8988T (cell line): ENCODE measurements around the gene MED27.

Source experiments
- DNase-seq: peaks from one replicate; pipeline ENCODE4 v3.0.0; 2011

MED27 gene

DNA sequence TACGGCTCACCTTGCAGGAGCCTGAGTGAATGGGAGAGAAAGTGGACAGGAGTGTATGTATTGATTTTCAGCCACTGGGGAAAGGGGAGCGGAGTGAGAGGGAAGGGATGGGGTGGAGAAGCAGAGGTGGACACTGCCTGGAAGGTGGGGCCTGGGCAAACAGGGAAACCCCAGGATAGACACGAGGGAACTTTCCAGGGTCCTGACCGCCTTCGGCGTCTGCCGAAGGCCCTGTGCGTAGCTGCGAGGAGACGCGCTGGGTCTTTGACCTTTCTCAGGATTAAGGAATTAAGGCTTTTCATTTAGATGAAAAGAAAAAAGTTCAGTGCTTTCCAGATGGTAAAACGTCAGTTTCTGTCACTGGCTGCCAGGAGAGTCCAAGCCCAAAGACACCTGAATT is 205.2 kb downstream of the MED27 start:
- DNase-seq, result no peak

DNA sequence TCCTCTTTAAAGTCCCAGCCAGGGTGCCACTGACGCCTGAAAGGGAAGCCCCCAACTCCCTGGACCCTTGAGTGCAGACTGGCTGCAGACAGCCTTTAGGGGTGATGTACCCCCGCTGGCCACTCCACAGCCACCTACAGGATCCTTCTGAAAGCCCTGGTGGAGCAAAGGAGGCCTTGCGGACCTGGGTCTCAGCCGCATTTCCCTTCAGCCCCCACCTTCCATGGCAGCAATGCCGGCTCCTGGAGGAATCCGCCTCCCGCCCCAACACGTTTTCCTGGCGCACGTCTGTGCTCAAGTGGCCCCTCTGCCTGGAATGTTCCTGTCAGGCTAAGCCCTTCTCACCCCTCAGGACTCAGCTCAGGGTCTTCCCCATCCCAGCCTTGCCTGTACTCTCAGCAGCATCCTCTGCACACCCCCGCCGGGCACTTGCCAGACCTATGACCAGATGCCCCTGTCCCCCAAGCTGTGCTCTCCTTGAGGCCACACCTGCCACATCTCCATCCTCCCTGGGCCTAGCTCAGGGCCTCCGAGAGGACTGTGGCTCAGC is 205.7 kb downstream of the MED27 start:
- no peak for DNase-seq

DNA sequence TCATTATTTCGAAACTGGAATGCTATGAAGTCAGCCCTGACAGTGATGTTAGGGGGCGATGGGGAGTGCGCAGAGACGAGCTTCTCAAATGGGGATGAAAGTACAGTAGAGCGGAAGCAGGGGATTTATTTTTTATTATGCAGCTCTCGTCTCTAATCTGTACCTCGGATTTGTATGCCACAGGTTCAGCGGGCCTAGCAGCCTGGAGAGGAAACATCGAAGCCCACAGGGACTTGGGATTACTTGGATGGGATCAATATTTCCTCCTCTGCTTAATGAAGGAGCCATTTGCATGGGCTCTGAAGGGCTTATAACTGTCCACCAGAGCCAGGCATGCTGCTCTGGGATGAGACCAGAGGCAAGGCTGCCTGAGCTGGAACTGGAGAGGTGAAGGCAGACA is 206.3 kb downstream of the MED27 start:
- DNase-seq, result no peak

DNA sequence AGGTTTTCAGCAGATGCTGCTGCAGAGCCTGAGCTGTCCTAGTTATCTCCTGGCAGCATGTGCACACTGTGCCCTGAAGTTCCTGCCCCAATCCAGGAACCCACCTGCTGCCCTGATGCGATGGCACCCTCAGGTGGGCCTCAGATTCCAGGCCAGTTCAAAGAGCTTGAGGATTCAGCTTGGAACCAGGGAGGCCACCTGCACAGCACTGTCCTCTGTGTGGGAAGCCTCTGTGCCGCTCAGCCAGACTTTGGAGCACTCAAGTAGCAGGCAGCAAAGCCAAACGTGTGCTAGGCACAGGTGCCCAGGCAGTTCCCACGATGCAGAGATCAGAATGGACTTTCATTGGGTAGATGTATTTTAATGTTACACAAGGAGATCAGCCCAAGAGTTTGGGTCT is 207.0 kb downstream of the MED27 start:
- DNase-seq, result no peak

DNA sequence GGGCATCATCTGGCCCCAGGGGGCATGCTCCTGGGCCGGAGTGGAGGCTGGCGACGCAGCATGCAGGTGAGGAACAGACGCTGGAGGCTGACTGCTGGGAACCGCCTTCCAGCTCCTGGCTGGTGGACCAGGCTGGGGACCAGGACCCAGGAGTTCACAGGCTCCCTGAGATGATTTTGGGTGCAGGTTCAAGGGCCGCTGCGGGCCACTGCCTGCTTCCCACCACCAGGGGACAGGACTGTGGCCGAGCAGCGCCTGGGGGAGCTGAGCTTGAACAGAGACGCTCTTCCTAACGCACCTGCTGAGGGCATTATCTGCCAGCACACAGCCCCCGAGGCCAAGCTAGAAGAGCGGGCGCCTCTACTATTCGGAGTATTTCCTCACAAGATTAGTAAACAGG is 207.7 kb downstream of the MED27 start:
- DNase-seq, result peak; percentile 56

DNA sequence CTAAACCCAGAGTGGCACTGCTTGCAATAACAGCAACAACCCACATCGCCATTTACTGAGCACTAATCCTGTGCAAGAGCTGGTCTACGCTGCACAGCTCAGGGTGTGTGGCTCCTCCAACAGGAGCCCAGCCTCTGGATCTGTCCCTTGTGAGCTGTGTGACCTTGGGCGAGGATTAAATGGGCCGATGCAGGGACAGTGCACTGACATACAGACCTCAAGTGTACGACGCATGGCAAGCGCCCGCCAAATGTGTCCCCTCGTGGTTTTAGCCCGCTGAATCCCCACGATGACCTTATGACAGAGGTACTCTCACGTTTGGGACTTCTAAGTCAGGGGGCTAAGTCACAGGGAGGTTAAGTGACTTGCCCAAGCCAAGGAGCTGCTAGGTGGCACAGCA is 209.5 kb downstream of the MED27 start:
- no peak for DNase-seq

DNA sequence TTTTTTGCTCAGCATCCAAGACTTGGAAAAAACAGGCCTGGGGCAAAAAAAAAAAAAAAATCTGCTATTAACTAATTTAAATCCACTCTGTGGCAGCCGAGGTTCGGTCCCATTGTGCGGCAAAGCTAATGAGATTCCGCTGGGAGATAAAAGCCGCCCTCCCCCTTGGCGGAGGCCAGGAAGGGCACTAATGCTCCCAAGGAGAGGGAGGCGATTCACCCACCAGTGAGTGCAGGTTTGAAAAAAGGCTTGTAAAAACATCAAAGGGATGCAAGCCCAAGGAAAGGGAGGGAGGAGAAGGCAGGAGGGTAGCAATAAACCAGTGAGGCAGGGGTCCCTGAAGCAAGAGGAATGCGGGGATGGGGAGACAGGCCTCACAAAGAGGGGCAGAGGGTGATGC is 210.3 kb downstream of the MED27 start:
- no peak for DNase-seq

DNA sequence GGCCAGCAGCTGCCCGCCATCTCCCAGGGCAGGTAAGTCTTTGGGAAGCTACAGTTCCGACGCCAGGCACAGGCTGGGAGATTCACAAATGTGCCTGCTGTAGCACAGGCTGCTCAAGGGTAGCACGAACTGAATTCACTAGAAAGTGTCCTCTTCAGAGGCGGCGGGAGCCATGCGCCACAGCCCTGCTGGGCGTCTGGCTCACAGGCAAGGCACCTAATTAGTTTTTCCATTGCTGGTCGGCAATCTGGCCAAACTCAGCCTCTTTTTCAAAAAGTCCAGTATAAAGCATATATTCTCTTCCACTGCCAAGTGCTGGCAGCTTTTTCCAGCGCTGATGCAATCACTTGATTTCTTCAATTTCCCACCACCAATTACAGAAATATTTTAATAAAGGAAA is 210.9 kb downstream of the MED27 start:
- no peak for DNase-seq

DNA sequence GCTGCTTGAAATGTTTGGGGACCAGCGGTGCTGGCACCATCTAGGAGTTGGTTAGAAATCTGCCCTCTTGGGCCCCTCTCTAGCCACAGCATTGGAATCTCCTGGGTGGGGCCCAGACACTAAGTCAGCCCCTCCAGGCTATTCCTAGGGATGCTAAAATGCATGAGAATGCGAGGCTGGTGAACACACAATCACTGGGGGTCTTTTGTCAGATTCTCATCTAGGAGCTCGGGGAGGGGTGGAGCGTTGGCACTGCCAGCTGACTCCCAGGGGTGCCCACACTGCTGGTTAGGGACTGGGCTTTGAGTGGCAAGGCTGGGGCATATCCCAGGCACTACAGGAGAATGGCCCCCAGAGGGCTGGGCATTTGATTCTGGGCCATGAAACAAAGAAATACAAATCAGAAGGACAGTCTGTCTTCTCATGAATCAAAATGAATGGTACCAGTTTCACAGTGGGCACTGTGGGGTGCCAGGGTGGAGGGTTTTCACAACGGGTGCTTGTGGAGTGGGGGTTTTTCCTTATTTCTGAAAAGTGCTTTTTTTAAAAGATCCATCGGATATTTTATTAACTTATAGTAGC is 212.0 kb downstream of the MED27 start:
- no peak for DNase-seq

DNA sequence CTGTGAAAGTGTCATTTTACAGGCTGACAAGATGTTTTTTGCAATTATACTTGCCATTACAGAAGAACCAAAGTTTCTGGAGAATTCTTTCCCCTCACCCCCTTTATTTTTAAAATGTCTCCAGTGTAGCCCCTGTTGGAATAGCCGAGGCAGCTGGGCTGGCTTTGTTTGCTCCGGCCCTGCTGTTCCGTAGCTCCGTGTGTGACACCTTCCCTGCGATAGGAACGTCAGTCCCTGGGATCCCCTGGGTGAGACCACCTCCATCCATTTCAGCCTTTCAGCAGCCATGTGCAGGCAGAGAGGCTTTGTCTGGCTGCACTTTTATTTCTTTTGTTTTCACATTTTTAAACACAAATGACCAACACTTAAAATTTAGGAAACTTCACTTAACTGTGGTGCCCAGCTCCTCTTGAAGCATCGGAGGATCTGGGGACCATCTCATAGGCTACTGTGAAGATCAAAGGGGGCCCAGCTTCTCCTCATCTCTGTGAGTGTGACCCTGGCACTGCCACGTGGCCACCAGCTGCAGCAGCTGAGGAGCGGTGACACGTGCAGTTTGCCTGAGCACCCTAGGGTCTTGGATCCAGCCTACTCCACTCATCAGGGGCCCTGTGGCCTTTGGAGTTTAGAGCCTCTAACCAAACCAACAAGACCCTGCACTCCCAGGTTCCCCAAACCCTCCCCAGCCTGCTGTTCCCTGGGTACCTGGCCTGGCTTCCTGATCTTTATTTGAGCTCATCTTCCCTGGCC is 214.0 kb downstream of the MED27 start:
- DNase-seq, result no peak

DNA sequence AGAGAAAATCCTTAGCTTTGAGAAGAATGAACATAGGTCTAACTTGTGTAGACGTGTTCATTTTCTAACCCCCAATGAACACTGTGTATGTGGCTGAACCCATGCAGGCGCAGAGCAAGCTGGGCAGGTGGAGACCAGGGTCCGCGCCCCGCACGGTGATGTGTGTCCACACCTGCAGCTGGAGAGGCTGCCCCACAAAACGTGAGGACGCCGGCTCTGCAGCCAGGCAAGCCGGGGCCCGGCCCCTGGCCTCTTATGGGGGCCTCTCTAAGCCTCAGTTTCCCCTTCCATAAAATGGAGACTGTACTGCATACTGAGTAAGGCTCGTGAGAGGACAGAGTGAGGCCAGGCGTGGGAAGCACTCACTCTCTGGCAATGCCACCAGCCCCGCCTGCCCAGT is 215.1 kb downstream of the MED27 start:
- no peak for DNase-seq

DNA sequence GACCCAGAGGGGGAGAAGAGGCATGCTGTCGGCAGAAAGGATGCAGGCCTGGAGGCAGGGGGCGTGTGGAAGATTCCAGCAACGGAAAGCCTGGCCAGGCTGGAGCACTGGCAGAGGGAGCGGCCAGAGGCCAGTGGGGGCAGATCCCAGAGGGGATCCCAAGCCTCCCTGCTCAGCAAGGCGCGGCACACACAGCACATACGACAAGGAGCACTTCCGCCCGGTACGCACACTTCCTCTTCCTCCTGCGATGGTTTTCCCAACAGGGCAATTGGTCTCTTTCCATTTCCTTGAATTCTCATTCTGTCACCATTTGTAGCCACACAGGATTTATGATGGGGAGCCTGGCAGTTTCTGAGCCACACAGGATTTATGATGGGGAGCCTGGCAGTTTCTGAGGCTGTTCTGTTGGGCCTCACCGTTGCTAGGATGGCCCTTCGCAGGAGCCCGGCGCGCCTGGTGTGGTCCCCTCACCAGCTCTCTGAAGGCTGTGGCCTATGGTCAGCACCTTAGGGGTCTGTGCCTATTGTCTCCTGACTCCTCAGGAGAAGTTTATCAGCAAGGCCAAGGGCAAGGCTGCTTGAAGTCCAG is 216.3 kb downstream of the MED27 start:
- DNase-seq, result no peak

DNA sequence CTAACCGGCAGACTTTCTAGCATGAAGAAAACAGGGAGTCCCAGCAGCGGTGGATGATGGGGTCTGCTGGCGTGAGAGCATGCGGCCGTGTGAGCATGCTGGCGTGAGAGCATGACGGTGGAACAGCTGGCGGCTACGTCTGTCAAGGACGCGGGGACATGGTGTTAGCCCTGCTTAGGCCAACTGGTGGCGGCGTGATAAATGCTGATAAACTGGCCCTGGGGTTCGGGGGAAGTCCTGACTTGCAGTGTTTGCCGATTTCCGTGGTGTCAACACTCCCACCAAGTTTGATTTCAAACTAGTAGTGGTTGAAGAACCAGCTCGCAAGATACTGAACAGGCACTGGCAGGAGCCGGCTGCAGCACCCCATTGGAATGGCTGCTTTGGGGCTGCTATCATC is 217.4 kb downstream of the MED27 start:
- no peak for DNase-seq

DNA sequence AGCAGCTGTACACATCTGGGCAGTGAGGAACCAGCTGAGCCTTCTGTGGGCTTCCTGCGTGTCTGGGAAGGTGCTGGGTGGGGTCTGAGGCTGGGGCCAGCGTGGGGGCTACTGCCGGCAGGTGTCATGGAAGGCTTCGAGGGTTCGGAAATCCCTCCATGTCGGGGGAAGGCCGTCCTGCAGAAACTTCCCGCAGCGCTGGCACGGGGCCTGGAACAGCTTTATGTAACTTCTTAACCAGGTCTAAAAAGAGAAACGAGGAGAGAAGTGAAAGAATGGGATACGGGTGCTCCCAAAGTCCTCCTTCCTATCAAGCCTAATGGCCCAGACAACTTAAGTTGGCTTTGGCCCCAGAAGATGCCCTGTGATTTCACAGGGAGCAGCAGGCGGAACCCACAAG is 219.2 kb downstream of the MED27 start:
- no peak for DNase-seq

DNA sequence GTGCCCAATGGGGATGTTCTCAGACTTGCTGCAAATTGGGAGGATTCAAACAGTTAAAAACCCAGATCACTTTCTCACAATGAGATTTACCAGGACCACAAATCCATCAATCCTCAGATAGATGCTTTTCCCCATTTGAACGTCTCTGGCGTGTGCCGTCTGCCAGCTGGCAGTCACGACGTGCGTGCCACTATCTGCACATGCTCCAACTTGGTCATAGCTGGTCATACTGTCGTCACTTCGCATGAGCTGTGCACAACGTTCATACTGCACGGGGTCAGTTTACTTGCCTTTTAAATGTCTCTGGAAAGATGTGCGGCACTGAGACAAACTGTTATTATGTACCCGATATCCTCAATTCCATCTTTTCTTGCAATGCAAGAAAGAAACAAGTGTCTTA is 221.5 kb downstream of the MED27 start:
- DNase-seq, result no peak

DNA sequence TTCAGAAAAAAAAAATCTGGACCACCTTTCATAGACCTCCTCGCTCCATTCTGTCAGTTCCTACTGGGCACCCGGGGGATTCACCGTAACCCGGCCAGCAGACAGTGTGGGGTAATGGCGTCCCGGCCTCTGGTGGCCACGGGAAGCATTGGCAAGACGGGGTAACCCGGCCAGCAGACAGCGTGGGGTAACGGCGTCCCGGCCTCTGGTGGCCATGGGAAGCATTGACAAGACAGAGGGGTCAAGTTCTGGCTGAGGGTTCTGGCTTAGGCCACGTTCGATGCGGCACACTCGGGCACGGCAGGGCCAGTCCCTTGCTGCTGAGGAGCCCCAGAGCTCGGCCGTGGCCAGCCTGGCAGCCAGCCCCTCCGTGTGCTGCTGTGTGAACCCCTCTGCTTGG is 223.6 kb downstream of the MED27 start:
- DNase-seq, result peak; percentile 64

DNA sequence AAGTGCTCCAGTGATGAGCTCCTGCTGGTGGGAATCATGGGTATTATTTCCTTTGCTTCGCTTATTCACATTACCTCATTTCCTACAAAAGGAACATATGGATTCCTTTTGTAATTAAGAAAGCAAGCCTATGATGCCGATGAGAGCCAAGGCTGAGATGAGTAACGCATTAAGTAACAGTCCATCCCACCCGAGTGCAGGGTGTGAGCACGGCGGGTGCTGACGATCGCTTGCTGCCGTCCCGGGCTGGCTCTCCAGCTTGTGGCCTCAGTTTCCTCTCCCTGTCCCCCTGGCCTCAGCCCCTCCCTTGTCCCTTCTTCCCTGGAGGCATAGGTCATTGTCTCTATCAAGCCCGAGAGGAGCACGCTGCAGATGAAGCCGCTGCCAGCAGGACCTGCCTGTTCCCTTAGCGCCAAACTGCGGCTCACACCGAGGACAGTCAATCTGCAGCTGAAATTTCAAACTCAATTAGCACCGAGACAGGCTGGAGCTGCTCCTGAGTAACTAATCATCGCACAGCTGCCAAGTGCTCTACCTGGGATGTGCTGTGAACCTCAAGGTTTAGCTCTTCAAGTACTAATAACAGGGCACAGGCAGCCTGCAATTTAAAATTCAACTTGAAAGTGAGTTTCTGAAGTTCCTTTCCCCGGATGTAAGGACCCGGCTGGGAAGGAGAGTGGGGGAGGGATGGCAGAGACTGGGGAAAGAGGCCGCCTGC is 224.6 kb downstream of the MED27 start:
- no peak for DNase-seq

DNA sequence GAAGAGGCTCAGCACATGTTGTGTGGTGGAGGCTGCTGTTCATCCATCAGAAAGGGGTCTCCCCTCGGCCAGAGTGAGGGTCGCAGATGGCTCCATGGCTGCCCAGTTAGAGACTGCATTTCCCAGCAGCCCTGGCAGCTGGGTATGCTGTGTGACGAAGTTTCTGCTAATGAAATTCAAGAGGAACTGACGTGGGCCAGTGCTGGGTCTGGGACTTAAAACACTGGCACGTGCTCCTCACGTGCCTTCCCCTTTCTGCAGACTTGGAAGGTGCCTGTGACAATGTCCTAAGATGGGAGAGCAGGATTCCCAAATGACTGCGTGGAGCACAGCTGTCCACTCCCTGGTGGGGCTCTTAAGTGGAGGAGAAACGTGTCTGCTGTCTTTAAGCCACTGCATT is 225.3 kb downstream of the MED27 start:
- DNase-seq, result no peak

DNA sequence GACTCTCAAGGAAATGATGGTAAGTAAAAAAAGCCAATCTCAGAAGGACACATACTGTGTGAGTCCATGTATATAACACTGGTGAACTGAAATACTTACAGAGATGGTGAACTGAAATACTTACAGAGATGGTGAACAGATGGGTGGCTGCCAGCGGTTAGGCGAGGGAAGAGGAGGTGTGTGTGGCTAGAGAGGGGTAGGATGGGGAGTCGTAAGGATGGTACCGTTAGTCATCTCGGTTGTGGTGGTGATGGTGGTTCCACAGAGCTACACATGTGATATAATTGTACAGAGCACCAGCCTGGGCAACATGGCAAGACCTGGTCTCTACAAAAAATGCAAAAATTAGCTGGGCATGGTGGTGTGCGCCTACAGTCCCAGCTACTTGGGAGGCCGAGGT is 226.2 kb downstream of the MED27 start:
- DNase-seq, result no peak

DNA sequence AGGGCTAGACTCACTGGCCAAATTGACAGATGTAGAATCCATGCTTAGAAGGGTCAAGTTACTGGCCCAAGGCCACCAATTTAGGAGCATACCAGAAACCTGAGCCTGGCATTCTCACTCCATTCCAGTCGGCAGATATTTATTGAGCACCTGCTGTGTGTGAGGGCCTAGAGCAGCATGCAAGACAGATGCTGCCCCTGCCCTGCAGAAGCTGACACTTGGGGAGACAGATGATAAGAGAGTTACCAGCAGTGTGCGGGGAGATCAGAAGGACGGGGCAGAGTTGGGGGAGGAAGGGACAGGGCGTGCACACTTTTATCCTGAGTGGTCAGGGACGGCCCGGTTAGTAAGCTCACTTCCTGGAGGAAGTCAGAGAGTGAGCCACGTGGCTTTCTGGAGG is 228.3 kb downstream of the MED27 start:
- no peak for DNase-seq

DNA sequence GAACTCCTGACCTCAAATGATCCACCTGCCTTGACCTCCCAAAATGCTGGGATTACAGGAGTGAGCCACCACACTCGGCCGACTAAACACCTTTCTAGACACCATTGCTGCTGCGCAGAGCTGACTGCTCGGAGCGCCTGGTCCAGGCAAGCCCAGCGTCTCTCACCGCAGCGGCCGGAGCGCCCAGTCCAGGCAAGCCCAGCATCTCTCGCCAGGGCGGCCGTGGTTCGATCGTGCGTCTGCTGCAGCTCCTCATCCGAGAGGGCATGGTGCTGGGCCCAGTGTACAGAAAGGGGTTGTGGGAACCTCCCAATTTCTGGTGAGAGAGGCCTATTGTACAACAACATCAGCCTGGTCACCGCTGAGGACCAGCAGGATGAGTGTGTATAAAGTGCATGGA is 230.3 kb downstream of the MED27 start:
- DNase-seq, result no peak

DNA sequence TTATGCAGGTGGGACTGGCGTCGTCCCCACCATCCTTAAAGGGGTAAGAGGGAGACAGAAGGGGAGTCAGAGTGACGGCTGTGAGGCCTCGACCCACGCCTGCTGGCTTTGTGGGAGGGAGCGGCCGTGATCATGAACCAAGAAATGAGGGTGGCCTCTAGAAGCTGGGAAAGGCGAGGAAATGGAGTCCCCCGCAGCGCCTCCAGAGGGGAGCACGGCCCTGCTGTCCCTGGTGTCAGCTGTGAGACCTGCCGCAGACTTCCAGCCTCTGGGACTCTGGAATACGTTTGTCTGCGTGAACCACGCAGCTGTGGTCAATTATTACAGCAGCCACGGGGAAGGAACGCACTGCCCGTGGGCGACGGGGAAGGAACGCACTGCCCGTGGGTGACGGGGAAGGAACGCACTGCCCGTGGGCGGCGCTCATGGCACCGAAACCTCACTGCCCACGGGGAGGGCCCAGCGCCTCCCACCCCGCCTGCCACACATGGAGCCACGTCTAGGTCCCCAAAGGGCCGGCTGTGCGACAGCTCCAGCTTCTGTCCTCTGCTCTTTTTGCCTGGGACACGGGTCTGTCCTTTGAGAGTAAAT is 231.0 kb downstream of the MED27 start:
- DNase-seq, result no peak

DNA sequence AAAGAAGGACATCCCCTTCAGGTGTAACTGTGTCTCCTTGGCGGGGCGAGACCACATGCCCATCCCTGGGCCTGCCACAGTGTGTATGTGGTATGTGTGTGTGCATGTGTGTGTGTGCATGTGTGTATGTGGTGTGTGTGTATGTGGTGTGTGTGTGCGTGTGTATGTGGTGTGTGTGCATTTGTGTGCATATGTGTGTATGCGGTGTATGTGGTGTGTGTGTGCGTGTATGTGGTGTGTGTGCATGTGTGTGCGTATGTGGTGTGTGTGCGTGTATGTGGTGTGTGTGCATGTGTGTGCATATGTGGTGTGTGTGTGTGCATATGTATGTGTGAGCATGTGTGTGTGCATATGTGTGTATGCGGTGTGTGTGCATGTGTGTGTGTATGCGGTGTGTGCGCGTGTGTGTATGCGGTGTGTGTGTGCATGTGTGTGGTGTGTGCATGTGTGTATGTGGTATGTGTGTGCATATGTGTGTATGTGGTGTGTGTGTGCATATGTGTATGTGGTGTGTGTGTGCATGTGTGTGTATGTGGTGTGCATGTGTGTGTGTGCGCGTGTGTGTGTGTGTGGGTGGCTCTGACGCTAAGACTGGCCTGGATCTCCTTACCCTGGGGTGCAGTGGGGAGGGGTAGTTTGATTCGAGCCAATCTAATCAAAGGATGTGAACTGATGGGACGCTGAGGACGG is 231.9 kb downstream of the MED27 start:
- DNase-seq, result no peak
